Activated T-cell treated with anti-CD3 and anti-CD28 coated beads for 48 hours (primary cell): ENCODE results near the gene AHDC1.

ENCODE experiments used
- DNase-seq: peaks from one replicate; pipeline ENCODE4 v3.0.0-alpha.2; 2020; ENCODE audit warnings: low read depth

The AHDC1 gene

DNA sequence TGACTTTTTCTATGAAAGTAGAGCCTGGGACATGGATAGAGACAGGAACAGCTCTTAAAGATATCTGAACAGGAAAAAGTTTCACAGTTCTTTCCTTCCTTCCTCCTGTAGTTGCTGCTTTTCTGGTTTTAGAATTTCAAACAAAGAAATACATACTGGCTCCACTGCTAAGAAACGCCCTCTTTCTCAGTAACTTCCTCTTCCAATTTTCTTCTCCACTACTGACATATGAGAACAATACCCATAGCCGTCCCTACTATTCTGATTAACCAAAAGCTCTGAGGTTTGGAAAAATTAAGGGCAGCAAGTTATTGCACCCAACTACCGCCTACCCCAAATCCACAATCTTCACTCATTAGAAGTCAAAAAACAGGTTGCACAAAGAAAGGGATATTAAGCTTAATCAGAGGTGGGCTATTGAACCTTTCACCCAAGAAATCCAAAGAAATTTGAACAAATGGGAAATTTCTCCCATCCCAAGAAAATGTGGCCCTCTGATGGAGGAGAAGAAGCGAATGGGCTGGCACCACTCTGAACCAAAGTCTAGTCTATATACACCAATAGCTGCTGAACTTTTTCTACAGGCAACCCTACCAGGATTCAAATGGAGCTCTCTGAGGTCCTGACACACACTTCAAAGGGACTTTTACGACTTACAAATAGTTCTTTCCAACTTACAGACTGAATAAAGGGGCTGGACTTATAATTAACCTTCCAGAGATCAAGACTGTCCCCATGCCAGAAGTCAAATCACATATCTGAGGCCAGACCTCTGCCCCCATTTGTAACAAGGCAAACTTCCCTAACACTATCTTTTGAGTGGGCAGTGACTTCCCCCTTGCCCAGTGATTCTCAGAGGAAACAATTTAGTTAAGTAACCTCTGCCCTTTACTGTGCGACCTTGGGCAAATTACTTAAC, 115.7 kb downstream of the AHDC1 start:
- DNase-seq: no peak

DNA sequence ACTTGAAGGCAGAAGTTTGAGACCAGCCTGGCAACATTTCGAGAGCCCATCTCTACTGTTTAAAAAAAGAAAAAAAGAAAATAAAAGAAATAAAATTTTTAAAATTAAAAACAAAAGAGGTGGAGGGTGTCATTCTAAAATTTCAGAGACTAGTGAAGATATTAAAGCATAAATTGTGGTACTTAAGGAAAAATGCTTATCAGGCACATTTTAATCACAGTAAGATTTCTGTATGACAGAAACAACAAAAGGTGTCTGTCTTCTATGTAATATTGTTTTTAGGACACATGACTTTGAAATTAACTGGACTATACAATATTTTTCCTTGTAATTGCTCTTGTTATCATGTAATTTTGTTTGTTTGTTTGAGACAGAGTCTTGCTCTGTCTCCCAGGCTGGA, 118.6 kb downstream of the AHDC1 start:
- DNase-seq: no peak
